Kidney (tissue), 14 donors: Measurements from ENCODE around the gene NAT9. TPM values are rescaled to one million over a fixed set of nuclear protein-coding genes. Genes with fewer than 3 reads are reported as not detected.

Experiments
- DNase-seq, 5 donors: peaks; one replicate each; pipeline ENCODE4 v3.0.0-alpha.2; 2013 to 2020
- FAIRE-seq: peaks from 2 replicates; lab custom pipeline; 2012; peaks lifted over from hg19 to GRCh38; lab: Jason Lieb, UNC
- H3K27ac ChIP-seq, 2 donors: one replicate each; pipeline ENCODE4 v1.7.0; 2013; ENCODE audit warnings: low read depth in 2 of 2, low read length in 2 of 2, inconsistent platforms in 1 of 2
- H3K27me3 ChIP-seq: one replicate; pipeline ENCODE4 v1.7.1; 2013; ENCODE audit warnings: low read length, inconsistent platforms; ENCODE audit not compliant: control insufficient read depth, insufficient read depth
- H3K36me3 ChIP-seq, 3 donors: one replicate each; pipeline versions ENCODE4 v1.7.0 to v1.7.1; 2013; ENCODE audit warnings: low read length in 3 of 3, control low read depth in 1 of 3, inconsistent platforms in 1 of 3; ENCODE audit not compliant: insufficient read depth in 3 of 3, control insufficient read depth in 2 of 3
- H3K4me1 ChIP-seq, 3 donors: one replicate each; pipeline versions ENCODE4 v1.7.0 to v1.7.1; 2013; ENCODE audit warnings: low read length in 3 of 3, inconsistent platforms in 1 of 3, low read depth in 1 of 3; ENCODE audit not compliant: control insufficient read depth in 2 of 3, insufficient read depth in 2 of 3
- H3K4me3 ChIP-seq, 3 donors: one replicate each; pipeline versions ENCODE4 v1.7.0 to v1.8.1; 2013; ENCODE audit warnings: low read length in 3 of 3, control low read depth in 1 of 3, inconsistent platforms in 1 of 3
- H3K9ac ChIP-seq, 3 donors: one replicate each; pipeline versions ENCODE4 v1.7.0 to v1.7.1; 2013; ENCODE audit warnings: low read length in 3 of 3, control low read depth in 1 of 3, inconsistent platforms in 1 of 3
- H3K9me3 ChIP-seq, 3 donors: one replicate each; pipeline versions ENCODE4 v1.7.0 to v1.7.1; 2013; ENCODE audit warnings: low read length in 3 of 3, control low read depth in 1 of 3, inconsistent platforms in 1 of 3; ENCODE audit not compliant: control insufficient read depth in 2 of 3, insufficient read depth in 1 of 3
- CTCF ChIP-seq: IDR thresholded peaks from 3 replicates; pipeline ENCODE4 v1.5.1; 2012; ENCODE audit warnings: mild to moderate bottlenecking, moderate library complexity, borderline replicate concordance; ENCODE audit not compliant: insufficient read depth; ENCODE audit errors: extremely low read depth
- intact Hi-C: fragments of 100-400 bp; cut with DNase I; formaldehyde crosslinking; loops from one replicate; pipeline ENCODE4 v1.11.1; 2022
- polyA plus RNA-seq: library from polyadenylated mRNA; stranded (reverse); fragments of 350-450 nt; fragmentation: Illumina TruSeq; extraction: RNeasy Lipid Tissue Mini Kit (QIAGEN cat#74804); gene quantifications from one replicate; pipeline ENCODE4 v1.2.3, GENCODE V29; 2014; ENCODE audit warnings: low read depth, low replicate concordance; ENCODE audit not compliant: insufficient read depth
- total RNA-seq: library from RNA; stranded (reverse); fragmentation: NEBNext Ultra II Directional; extraction: Animal tissue kit (Norgen Biotek cat#: 25700); gene quantifications from one replicate; pipeline ENCODE4 v1.2.1, GENCODE V29; 2021
- donor health status: control.
- donor health status: control.
- donor health status: control.
- donor health status: control.
- donor health status: control.
- donor health status: DM: yes; HTN: yes; CAD: no.
- donor health status: Normal renal cell carcinoma (clear cell type).

NAT9 gene
- total and polyA plus RNA-seq, 2 donors from 2014 or later, result 33.5 to 41.5 TPM

DNA sequence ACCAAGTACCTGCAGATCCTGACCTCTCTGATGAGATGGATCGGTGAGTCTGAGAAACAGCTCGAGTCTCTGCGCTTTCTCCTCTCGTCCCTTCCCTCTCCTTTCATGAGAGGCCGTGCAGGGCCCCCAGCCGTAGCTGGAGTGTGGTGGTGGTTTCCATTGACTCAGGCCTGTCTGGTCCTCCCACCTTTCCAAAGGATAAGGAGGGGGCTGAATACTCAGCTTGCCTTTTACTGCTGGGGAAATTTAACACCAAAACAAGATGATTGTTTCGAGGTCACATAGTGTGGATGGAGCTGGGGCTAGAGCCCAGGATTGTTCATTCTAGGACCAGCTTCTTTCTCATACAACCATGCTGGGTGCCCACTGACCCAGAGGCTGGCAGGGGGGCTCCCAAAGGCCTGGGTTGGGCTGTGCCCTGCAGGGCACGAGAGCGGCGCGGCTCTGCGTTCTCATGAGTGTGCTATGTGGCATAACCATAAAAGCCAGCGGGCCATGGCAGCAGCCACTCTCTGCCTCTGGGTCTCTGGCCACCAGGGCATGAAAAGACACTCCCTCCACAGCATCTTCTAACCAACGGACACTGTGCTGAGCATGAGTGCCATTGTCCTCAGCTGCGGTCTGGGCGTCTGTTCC, 43.8 kb upstream of the NAT9 start:
- Histone ChIP-seq H3K9me3 (no peaks in the 10 kb centered on the region), H3K27me3 (no peaks in the 10 kb centered on the region), H3K4me1 (no peaks in the 10 kb centered on the region), H3K9ac (no peak overlapping the region), H3K4me3 (no peak overlapping the region), H3K27ac (no peak overlapping the region), H3K36me3 (no peaks in the 10 kb centered on the region)
- intact Hi-C loops, result no loop called here
- FAIRE-seq (no peak), DNase-seq (peak in 4 of 5 donors; percentile 77 to 86 (median 78))
- TF ChIP-seq CTCF, result no peak

DNA sequence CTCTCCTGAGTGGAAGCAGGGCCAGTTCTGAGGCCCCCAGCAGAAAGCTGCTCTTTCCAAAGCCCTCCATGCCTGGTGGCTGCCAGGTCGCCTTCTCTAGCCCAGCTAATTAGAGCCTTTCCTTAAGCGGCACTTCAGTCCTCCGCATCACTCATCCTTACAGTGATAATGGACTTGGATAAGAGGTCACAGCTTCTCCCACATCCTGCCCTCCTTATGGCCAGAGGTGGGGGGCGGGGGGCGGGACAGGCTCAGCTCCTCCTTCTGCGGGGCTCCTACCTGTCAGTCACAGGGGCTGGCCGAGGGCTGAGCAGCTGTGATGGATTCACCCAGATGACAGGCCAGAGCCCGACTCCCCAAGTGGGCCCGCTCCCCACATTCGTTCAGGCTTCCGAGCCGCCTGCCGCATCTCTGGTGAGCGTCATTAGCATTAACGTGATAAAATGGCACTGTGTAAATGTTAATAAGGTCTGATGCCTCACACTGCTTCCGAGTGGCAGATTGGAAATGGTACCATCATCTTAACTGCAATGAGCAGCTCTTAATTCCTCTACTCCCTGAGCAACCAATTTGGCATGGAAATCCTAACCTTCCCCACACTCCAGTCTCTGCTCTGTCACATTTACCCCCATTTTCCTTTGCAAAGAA, 42.3 kb upstream of the NAT9 start:
- H3K9ac ChIP-seq, result no peak overlapping the region
- TF ChIP-seq CTCF, result no peak

DNA sequence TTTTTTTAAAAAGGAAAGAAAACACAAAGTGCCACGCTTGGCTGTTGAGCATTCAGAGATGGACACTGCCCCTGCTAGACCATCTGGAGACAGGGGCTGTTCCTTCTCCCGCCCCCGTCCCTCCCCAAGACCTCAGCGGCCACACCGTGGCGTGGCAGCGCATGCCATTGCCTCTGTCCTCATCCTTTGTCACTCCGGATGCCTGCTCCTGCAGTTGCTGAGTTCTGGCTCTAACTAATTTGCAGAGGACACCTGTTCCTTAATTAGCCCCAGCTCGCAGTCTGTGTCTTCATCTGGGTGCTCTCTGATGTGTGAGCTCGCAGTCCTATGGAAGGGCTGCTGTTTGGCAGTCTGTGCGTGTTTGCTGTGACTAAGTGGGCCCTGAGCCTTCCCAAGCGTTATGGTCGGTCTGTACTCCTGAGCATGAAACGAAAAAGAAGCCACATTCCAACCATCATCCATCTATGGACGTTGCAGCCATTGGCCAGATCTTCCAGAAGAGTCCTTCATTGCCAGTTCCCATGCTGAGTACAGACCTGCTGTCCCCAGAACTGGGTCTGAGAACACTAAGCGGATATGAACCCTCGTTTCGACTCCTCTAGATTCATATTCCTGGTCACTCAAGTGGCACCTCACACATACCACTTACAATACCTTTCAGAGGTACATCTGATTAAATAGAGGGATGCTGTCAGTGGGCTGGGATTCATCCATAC, 40.9 kb upstream of the NAT9 start:
- intact Hi-C loops, result no loop called here
- Histone ChIP-seq H3K36me3 (no peaks in the 10 kb centered on the region), H3K4me3 (no peak overlapping the region), H3K27me3 (no peaks in the 10 kb centered on the region), H3K4me1 (no peaks in the 10 kb centered on the region), H3K9me3 (no peaks in the 10 kb centered on the region), H3K9ac (no peak overlapping the region), H3K27ac (no peak overlapping the region)
- FAIRE-seq, result no peak
- DNase-seq, result no peak
- TF ChIP-seq CTCF, result no peak

More for the DNA sequence above, 42.3 kb upstream of the NAT9 start:
- no peak for FAIRE-seq
- intact Hi-C loops, result no loop called here
- DNase-seq, result no peak
- no peaks in the 10 kb centered on the region for H3K9me3 ChIP-seq
- no peaks in the 10 kb centered on the region for H3K36me3 ChIP-seq
- no peaks in the 10 kb centered on the region for H3K4me1 ChIP-seq
- H3K4me3 ChIP-seq, result no peak overlapping the region
- H3K27me3 ChIP-seq, result no peaks in the 10 kb centered on the region
- H3K27ac ChIP-seq, result no peak overlapping the region
